H9 (cell line): Measurements from ENCODE around the gene TTC13. TPM values are rescaled to one million over a fixed set of nuclear protein-coding genes. Genes with fewer than 3 reads are reported as not detected.

ENCODE experiments used
- DNase-seq: peaks from one replicate; pipeline ENCODE4 v3.0.0-alpha.2; 2017
- H2AFZ ChIP-seq: one replicate; pipeline ENCODE4 v1.6.1; 2013; ENCODE audit warnings: mild to moderate bottlenecking, low read length, control low read depth, moderate library complexity
- H2AK5ac ChIP-seq: 2 replicates; pipeline ENCODE4 v1.6.1; 2013; ENCODE audit warnings: low read length, control low read depth, mixed read lengths; ENCODE audit not compliant: insufficient read length
- H2BK120ac ChIP-seq: one replicate; pipeline ENCODE4 v1.6.1; 2013; ENCODE audit warnings: low read depth, mild to moderate bottlenecking, low read length, control low read depth, inconsistent platforms; ENCODE audit not compliant: poor library complexity, severe bottlenecking
- H2BK12ac ChIP-seq: 2 replicates; pipeline ENCODE4 v1.6.1; 2013; ENCODE audit warnings: low read length, control low read depth, mixed read lengths, low read depth; ENCODE audit not compliant: insufficient read length
- H2BK15ac ChIP-seq: 2 replicates; pipeline ENCODE4 v1.6.1; 2013; ENCODE audit warnings: low read depth, low read length, control low read depth
- H2BK20ac ChIP-seq: one replicate; pipeline ENCODE4 v1.6.1; 2013; ENCODE audit warnings: low read depth, mild to moderate bottlenecking, low read length, control low read depth, inconsistent platforms; ENCODE audit not compliant: poor library complexity, severe bottlenecking
- H2BK5ac ChIP-seq: 2 replicates; pipeline ENCODE4 v1.6.1; 2013; ENCODE audit warnings: low read length, control low read depth, mixed read lengths; ENCODE audit not compliant: insufficient read length
- H3K14ac ChIP-seq: 2 replicates; pipeline ENCODE4 v1.6.1; 2013; ENCODE audit warnings: low read length, control low read depth; ENCODE audit not compliant: insufficient read depth
- H3K18ac ChIP-seq: 2 replicates; pipeline ENCODE4 v1.6.1; 2013; ENCODE audit warnings: low read depth, mild to moderate bottlenecking, mixed read lengths, low read length, control low read depth; ENCODE audit not compliant: insufficient read length
- H3K23ac ChIP-seq: 2 replicates; pipeline ENCODE4 v1.6.1; 2013; ENCODE audit warnings: low read length, control low read depth, mixed read lengths, low read depth; ENCODE audit not compliant: insufficient read length
- H3K23me2 ChIP-seq: 2 replicates; pipeline ENCODE4 v1.6.1; 2013; ENCODE audit warnings: low read depth, mild to moderate bottlenecking, mixed read lengths, low read length, control low read depth; ENCODE audit not compliant: insufficient read length, poor library complexity, severe bottlenecking
- H3K27ac ChIP-seq: 2 replicates; pipeline ENCODE4 v1.5.1; 2013; ENCODE audit warnings: low read length, control low read depth, mixed read lengths, low read depth; ENCODE audit not compliant: insufficient read length
- H3K27me3 ChIP-seq: 2 replicates; pipeline ENCODE4 v1.6.1; 2013; ENCODE audit warnings: low read length, control low read depth, inconsistent platforms; ENCODE audit not compliant: insufficient read depth
- H3K4ac ChIP-seq: 2 replicates; pipeline ENCODE4 v1.6.1; 2013; ENCODE audit warnings: low read depth, mild to moderate bottlenecking, control low read depth, inconsistent platforms, low read length, moderate library complexity
- H3K4me1 ChIP-seq: 2 replicates; pipeline ENCODE4 v1.6.1; 2013; ENCODE audit warnings: low read length, control low read depth, inconsistent platforms; ENCODE audit not compliant: insufficient read depth
- H3K4me2 ChIP-seq: 2 replicates; pipeline ENCODE4 v1.6.1; 2013; ENCODE audit warnings: low read length, control low read depth, mixed read lengths; ENCODE audit not compliant: insufficient read length, insufficient read depth
- H3K56ac ChIP-seq: 2 replicates; pipeline ENCODE4 v1.6.1; 2013; ENCODE audit warnings: low read depth, mild to moderate bottlenecking, mixed read lengths, low read length, control low read depth; ENCODE audit not compliant: insufficient read length
- H3K79me1 ChIP-seq: 2 replicates; pipeline ENCODE4 v1.6.1; 2013; ENCODE audit warnings: low read depth, mild to moderate bottlenecking, moderate library complexity, low read length, control low read depth, inconsistent platforms; ENCODE audit not compliant: insufficient read depth, poor library complexity, severe bottlenecking
- H3K79me2 ChIP-seq: 2 replicates; pipeline ENCODE4 v1.6.1; 2013; ENCODE audit warnings: low read length, control low read depth, inconsistent platforms; ENCODE audit not compliant: insufficient read depth
- H3K9ac ChIP-seq: 2 replicates; pipeline ENCODE4 v1.6.1; 2013; ENCODE audit warnings: low read length, control low read depth, mixed read lengths; ENCODE audit not compliant: insufficient read length; ENCODE audit errors: extremely low read depth
- H3K9me3 ChIP-seq: one replicate; pipeline ENCODE4 v1.6.1; 2013; ENCODE audit warnings: low read depth, low read length, inconsistent platforms; ENCODE audit not compliant: control insufficient read depth
- H3T11ph ChIP-seq: one replicate; pipeline ENCODE4 v1.6.1; 2013; ENCODE audit warnings: mild to moderate bottlenecking, low read length, control low read depth, inconsistent platforms
- H4K20me1 ChIP-seq: one replicate; pipeline ENCODE4 v1.6.1; 2013; ENCODE audit not compliant: control insufficient read depth, insufficient read length, insufficient read depth
- H4K5ac ChIP-seq: 2 replicates; pipeline ENCODE4 v1.6.1; 2013; ENCODE audit warnings: low read depth, mild to moderate bottlenecking, mixed read lengths, low read length, control low read depth; ENCODE audit not compliant: insufficient read length
- H4K8ac ChIP-seq: replicated peaks from 2 replicates; pipeline ENCODE4 v1.6.1; 2013; ENCODE audit warnings: low read length, control low read depth, mixed read lengths, low read depth; ENCODE audit not compliant: insufficient read length
- H4K91ac ChIP-seq: 2 replicates; pipeline ENCODE4 v1.6.1; 2013; ENCODE audit warnings: low read depth, mild to moderate bottlenecking, moderate library complexity, mixed read lengths, low read length, control low read depth; ENCODE audit not compliant: insufficient read length
- H3K27ac Mint-ChIP-seq, 3 experiments: 2 replicates in 2 of 3; 3 replicates in 1 of 3; pipeline ENCODE4 v1.8.0; 2020 to 2021; ENCODE audit warnings: mixed read lengths in 3 of 3, mild to moderate bottlenecking in 1 of 3, moderate library complexity in 1 of 3
- H3K27me3 Mint-ChIP-seq: 2 replicates; pipeline ENCODE4 v1.8.0; 2021; ENCODE audit warnings: low read depth, mild to moderate bottlenecking, moderate library complexity, mixed read lengths
- H3K36me3 Mint-ChIP-seq, 3 experiments: 2 replicates in 2 of 3; 3 replicates in 1 of 3; pipeline ENCODE4 v1.8.0; 2020 to 2021; ENCODE audit warnings: low read depth in 3 of 3, mixed read lengths in 3 of 3; ENCODE audit not compliant: insufficient read depth in 1 of 3
- H3K4me1 Mint-ChIP-seq, 2 experiments: 2 replicates each; pipeline ENCODE4 v1.8.0; 2020; ENCODE audit warnings: mixed read lengths in 2 of 2
- H3K4me3 Mint-ChIP-seq, 2 experiments: 2 replicates in 1 of 2; 3 replicates in 1 of 2; pipeline ENCODE4 v1.8.0; 2020 to 2021; ENCODE audit warnings: mild to moderate bottlenecking in 2 of 2, mixed read lengths in 2 of 2, moderate library complexity in 1 of 2
- H3K9me3 Mint-ChIP-seq, 2 experiments: 2 replicates in 1 of 2; 3 replicates in 1 of 2; pipeline ENCODE4 v1.8.0; 2020; ENCODE audit warnings: mild to moderate bottlenecking in 2 of 2, mixed read lengths in 2 of 2, moderate library complexity in 1 of 2
- WGBS: extraction: QIAGEN DNeasy Blood & Tissue Kit; methylation state at CpG from one replicate; pipeline ENCODE4 v1.1.7; 2013; ENCODE audit warnings: missing lambda C conversion rate, low lambda C conversion rate, mixed read lengths; ENCODE audit not compliant: insufficient read length; ENCODE audit errors: extremely low coverage; 5-methylcytosine and 5-hydroxymethylcytosine counted together
- total RNA-seq: library from RNA; stranded (reverse); gene quantifications from 2 replicates; pipeline ENCODE4 v1.2.1, GENCODE V29; 2021
- TF ChIP-seq, protein P1 (sequence below): fragments of 200-600 bp; sonication (generic); conservative IDR thresholded peaks from 3 replicates; pipeline ENCODE4 v1.8.0; 2021; ENCODE audit warnings: antibody characterized with exemption, mild to moderate bottlenecking

TTC13 gene
- total RNA-seq, 1 experiment from 2014 or later: 7.6 TPM

DNA sequence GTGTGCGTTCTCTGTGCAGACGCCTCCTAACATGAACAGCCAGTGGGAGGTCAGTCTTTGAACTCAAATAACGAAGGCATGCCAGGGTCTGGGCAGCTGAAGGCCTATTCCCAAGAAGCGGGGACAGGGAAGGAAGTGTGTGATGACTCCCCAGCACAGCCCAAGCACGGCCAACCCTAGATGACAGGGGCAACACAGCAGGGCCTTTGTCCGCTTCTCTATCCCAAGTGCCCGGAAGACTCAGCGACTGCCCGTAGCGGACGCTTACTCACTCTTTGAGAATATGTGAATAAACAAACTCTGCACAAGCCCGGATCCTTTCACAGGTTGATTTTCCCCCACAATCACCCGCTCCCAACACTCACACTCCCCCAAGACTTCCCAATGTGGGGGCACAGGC lies 121.6 kb downstream of the TTC13 start:
- Mint-ChIP-seq H3K9me3 (peaks cover 0 to 3% of the 10 kb centered on the region in 2 experiments; a peak in 1 of 5 replicates), H3K27ac (peak overlapping the region in 1 of 3 experiments; percentile 11; a peak in 1 of 7 replicates), H3K4me3 (no peak overlapping the region), H3K36me3 (peaks cover 34 to 37% (median 36%) of the 10 kb centered on the region in 3 experiments), H3K27me3 (no peaks in the 10 kb centered on the region), H3K4me1 (peaks cover 33 to 39% of the 10 kb centered on the region in 2 experiments)
- no peak overlapping the region for H3K4me2 ChIP-seq
- TF ChIP-seq, protein P1, sequence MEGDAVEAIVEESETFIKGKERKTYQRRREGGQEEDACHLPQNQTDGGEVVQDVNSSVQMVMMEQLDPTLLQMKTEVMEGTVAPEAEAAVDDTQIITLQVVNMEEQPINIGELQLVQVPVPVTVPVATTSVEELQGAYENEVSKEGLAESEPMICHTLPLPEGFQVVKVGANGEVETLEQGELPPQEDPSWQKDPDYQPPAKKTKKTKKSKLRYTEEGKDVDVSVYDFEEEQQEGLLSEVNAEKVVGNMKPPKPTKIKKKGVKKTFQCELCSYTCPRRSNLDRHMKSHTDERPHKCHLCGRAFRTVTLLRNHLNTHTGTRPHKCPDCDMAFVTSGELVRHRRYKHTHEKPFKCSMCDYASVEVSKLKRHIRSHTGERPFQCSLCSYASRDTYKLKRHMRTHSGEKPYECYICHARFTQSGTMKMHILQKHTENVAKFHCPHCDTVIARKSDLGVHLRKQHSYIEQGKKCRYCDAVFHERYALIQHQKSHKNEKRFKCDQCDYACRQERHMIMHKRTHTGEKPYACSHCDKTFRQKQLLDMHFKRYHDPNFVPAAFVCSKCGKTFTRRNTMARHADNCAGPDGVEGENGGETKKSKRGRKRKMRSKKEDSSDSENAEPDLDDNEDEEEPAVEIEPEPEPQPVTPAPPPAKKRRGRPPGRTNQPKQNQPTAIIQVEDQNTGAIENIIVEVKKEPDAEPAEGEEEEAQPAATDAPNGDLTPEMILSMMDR: no peak
- H3K79me2 ChIP-seq: no peaks in the 10 kb centered on the region
- H4K20me1 ChIP-seq: no peaks in the 10 kb centered on the region
- H3K27me3 ChIP-seq: no peaks in the 10 kb centered on the region
- H3K23ac ChIP-seq: no peak overlapping the region
- H2BK15ac ChIP-seq: no peak overlapping the region
- H2AFZ ChIP-seq: no peak overlapping the region
- H3K23me2 ChIP-seq: peaks cover 3% of the 10 kb centered on the region
- H2BK12ac ChIP-seq: no peak overlapping the region
- no peaks in the 10 kb centered on the region for H3K9me3 ChIP-seq
- H3K79me1 ChIP-seq: no peaks in the 10 kb centered on the region
- no peak overlapping the region for H3K56ac ChIP-seq
- no peaks in the 10 kb centered on the region for H3K4me1 ChIP-seq
- H2BK5ac ChIP-seq: no peak overlapping the region
- H3K14ac ChIP-seq: no peak overlapping the region
- H4K5ac ChIP-seq: no peak overlapping the region
- no peak overlapping the region for H2AK5ac ChIP-seq
- no peak overlapping the region for H3K4ac ChIP-seq
- no peak overlapping the region for H3T11ph ChIP-seq
- H3K18ac ChIP-seq: no peak overlapping the region
- no peak overlapping the region for H3K9ac ChIP-seq
- no peak for DNase-seq
- H2BK20ac ChIP-seq: no peak overlapping the region
- H2BK120ac ChIP-seq: no peak overlapping the region
- no peak overlapping the region for H3K27ac ChIP-seq
- no CpG with 5 or more reads among the region's 13 CpGs for WGBS
- no peak overlapping the region for H4K91ac ChIP-seq
- no peak overlapping the region for H4K8ac ChIP-seq

Other genes starting within 250 kb of the TTC13 start
- gene CAPN9, start 231.5 kb downstream of the TTC13 start, total RNA-seq: 0.22 TPM in 1 of 2 replicates, not detected in the other
- gene C1orf198, start 110.3 kb downstream of the TTC13 start, total RNA-seq: 28.2 and 28.9 TPM in 2 replicates
- gene ARV1, start 233 bp upstream of the TTC13 start, total RNA-seq: 8.0 and 8.4 TPM in 2 replicates
- 1.4 and 1.5 TPM in 2 replicates for gene FAM89A, start 61.4 kb upstream of the TTC13 start, total RNA-seq
- gene TRIM67, start 183.2 kb upstream of the TTC13 start, total RNA-seq: not detected in 2 replicates